Thyroid gland (tissue), 4 donors: ENCODE data around the gene AOC1.

Source experiments
- CTCF ChIP-seq, 6 experiments: fragments of 200-600 bp in 3 of 6; fragments of 450-650 bp in 3 of 6; sonication (generic) in 3 of 6; IDR thresholded peaks; one replicate each; pipeline ENCODE4 v1.5.1; 2016 to 2019; ENCODE audit warnings: antibody characterized with exemption in 6 of 6, mild to moderate bottlenecking in 2 of 6, inconsistent platforms in 1 of 6, moderate library complexity in 1 of 6
- POLR2A ChIP-seq, 2 donors: fragments of 450-650 bp; IDR thresholded peaks; one replicate each; pipeline ENCODE4 v1.6.1; 2017; ENCODE audit warnings: antibody characterized with exemption in 2 of 2, mild to moderate bottlenecking in 2 of 2, moderate library complexity in 1 of 2

GRCh38 chr7:150806863-150807262 lies 45.5 kb upstream of the AOC1 start:
- TF ChIP-seq CTCF (IDR thresholded peaks at IDR 0.05) = no peak
- TF ChIP-seq POLR2A (IDR thresholded peaks at IDR 0.05) = no peak
